ENCODE measurements around the gene SYTL3. TPM values are rescaled to one million over a fixed set of nuclear protein-coding genes. Genes with fewer than 3 reads are reported as not detected.

The SYTL3 gene
- total RNA-seq, 2 donors from 2014 or later = 1.3 to 1.8 TPM

GRCh38 chr6:158680481-158680880, 30.6 kb downstream of the SYTL3 start:
- Histone ChIP-seq H3K4me3 (no peak overlapping the region), H3K27me3 (no peaks in the 10 kb centered on the region), H3K4me1 (no peaks in the 10 kb centered on the region), H3K36me3 (replicated peaks in 1 of 2; ENCODE audit: insufficient read depth in 1 of 2, low read depth in 2 of 2) (no peaks in the 10 kb centered on the region), H3K9me3 (no peaks in the 10 kb centered on the region), H3K27ac (no peak overlapping the region)
- TF ChIP-seq POLR2A (IDR thresholded peaks at IDR 0.05) (no peak), CTCF (IDR thresholded peaks at IDR 0.05) (no peak)
- no peak for DNase-seq
- no peak for ATAC-seq
- 92% methylated on average over 6 of the region's 6 CpGs for WGBS, 2 donors
- intact Hi-C loops (cut with DNase I) = loop anchor here (10.0 kb wide), 1 partner anchor 466 kb away; no protein-coding TSS in a partner anchor

- no peaks in the 10 kb centered on the region for H3K36me3 ChIP-seq (replicated peaks in 1 of 2; ENCODE audit: insufficient read depth in 1 of 2, low read depth in 2 of 2)
- intact Hi-C loops (cut with DNase I) = loop anchor here (10.0 kb wide), 1 partner anchor 470 kb away; no protein-coding TSS in a partner anchor
- H3K27me3 ChIP-seq = no peaks in the 10 kb centered on the region
- no peak for TF ChIP-seq POLR2A (IDR thresholded peaks at IDR 0.05)
- TF ChIP-seq CTCF (IDR thresholded peaks at IDR 0.05) = no peak
- no peak for ATAC-seq
- no peak overlapping the region for H3K4me3 ChIP-seq
- 94% methylated on average over 5 of the region's 5 CpGs for WGBS, 2 donors
- DNase-seq = no peak
- H3K4me1 ChIP-seq = no peaks in the 10 kb centered on the region
- H3K27ac ChIP-seq = peak overlapping the region in 2 of 4 donors; percentile 57 to 64
- no peaks in the 10 kb centered on the region for H3K9me3 ChIP-seq
Observed at GRCh38 chr6:158684311-158684710, 34.5 kb downstream of the SYTL3 start.

- TF ChIP-seq CTCF (IDR thresholded peaks at IDR 0.05) (no peak), POLR2A (IDR thresholded peaks at IDR 0.05) (no peak)
- Histone ChIP-seq H3K27me3 (no peaks in the 10 kb centered on the region), H3K36me3 (replicated peaks in 1 of 2; ENCODE audit: insufficient read depth in 1 of 2, low read depth in 2 of 2) (no peaks in the 10 kb centered on the region), H3K9me3 (no peaks in the 10 kb centered on the region), H3K27ac (peak overlapping the region in 3 of 4 donors; percentile 24 to 64 (median 57)), H3K4me3 (no peak overlapping the region), H3K4me1 (no peaks in the 10 kb centered on the region)
- DNase-seq (no peak), ATAC-seq (peak; percentile 83)
- WGBS, 2 donors = 26 to 42% methylated on average over 5 of the region's 5 CpGs
- intact Hi-C loops (cut with DNase I) = loop anchor here (10.0 kb wide), 1 partner anchor 470 kb away; no protein-coding TSS in a partner anchor
Observed at GRCh38 chr6:158684745-158685324, 35.0 kb downstream of the SYTL3 start.

- intact Hi-C loops (cut with DNase I) = loop anchor here (10.0 kb wide), 1 partner anchor 472 kb away; no protein-coding TSS in a partner anchor
- Histone ChIP-seq H3K9me3 (no peaks in the 10 kb centered on the region), H3K4me3 (no peak overlapping the region), H3K27me3 (no peaks in the 10 kb centered on the region), H3K27ac (peak overlapping the region in 1 of 4 donors; percentile 14), H3K36me3 (replicated peaks in 1 of 2; ENCODE audit: insufficient read depth in 1 of 2, low read depth in 2 of 2) (no peaks in the 10 kb centered on the region), H3K4me1 (no peaks in the 10 kb centered on the region)
- ATAC-seq (no peak), DNase-seq (no peak)
- TF ChIP-seq CTCF (IDR thresholded peaks at IDR 0.05) = no peak
- no peak for TF ChIP-seq POLR2A (IDR thresholded peaks at IDR 0.05)
- 61 to 65% methylated on average over 4 of the region's 4 CpGs for WGBS, 2 donors
Observed at GRCh38 chr6:158686311-158686710, 36.5 kb downstream of the SYTL3 start.

Measured in body of pancreas (tissue), 4 donors.